BLaER1 treated with 17β-estradiol and CSF1 and Interleukin-3, amounts not matched to agents 10 nM and 100 nM (cell line): ENCODE results near the gene TMEM95.
"Not testable (repeated sequence)": the region's sequence is repeated elsewhere in the genome, so short reads cannot be mapped to it uniquely, and the experiment has no call there.

Experiments used
- H3K27ac ChIP-seq, 11 experiments: shearing (Covaris generic); formaldehyde crosslinking; 2 replicates each; pipeline ENCODE4 v1.8.1; 2022
- H3K27me3 ChIP-seq, 11 experiments: shearing (Covaris generic); formaldehyde crosslinking; 2 replicates each; pipeline ENCODE4 v1.8.1; 2022
- H3K36me3 ChIP-seq, 11 experiments: shearing (Covaris generic); formaldehyde crosslinking; 2 replicates each; pipeline ENCODE4 v1.8.1; 2022
- H3K4me1 ChIP-seq, 10 experiments: shearing (Covaris generic); formaldehyde crosslinking; 2 replicates each; pipeline ENCODE4 v1.8.1; 2022
- H3K4me2 ChIP-seq, 11 experiments: shearing (Covaris generic); formaldehyde crosslinking; 2 replicates each; pipeline ENCODE4 v1.8.1; 2022
- H3K4me3 ChIP-seq, 10 experiments: shearing (Covaris generic); formaldehyde crosslinking; 2 replicates each; pipeline ENCODE4 v1.8.1; 2022
- H3K9ac ChIP-seq, 11 experiments: shearing (Covaris generic); formaldehyde crosslinking; 2 replicates each; pipeline ENCODE4 v1.8.1; 2022
- H3K9me3 ChIP-seq, 11 experiments: shearing (Covaris generic); formaldehyde crosslinking; replicated peaks in 1 of 11; 2 replicates each; pipeline ENCODE4 v1.8.1; 2022
- H4K20me1 ChIP-seq, 11 experiments: shearing (Covaris generic); formaldehyde crosslinking; 2 replicates each; pipeline ENCODE4 v1.8.1; 2022
- Cebpa-rat ChIP-seq, 11 experiments: shearing (Covaris generic); IDR thresholded peaks; 2 replicates each; pipeline ENCODE4 v1.8.1; 2022

Gene TMEM95

DNA sequence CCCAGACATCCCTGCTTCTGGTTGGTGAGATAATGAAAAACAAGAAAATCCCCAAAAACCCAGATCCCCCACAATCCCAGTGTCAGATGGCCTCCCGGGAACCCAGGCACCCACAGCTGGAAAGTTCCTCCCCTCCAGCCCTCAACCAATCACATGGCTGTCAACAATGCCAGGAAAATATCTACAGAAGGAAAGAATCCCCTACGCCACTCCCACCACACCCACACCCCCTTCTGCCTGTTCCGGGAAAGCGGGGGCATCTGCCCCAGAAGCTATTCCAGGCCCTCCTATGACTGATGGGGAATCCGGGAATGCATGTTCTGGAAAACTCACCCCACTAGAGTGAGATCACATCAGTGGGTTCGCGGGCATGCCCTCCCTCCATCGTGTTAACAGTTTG lies 1.8 kb downstream of the TMEM95 start:
- Histone ChIP-seq H3K27me3 (no peaks in the 10 kb centered on the region), H3K4me2 (no peak overlapping the region), H3K9me3 (no peaks in the 10 kb centered on the region), H3K4me1 (peaks cover 25 to 41% (median 35%) of the 10 kb centered on the region in 10 experiments), H3K4me3 (no peak overlapping the region), H4K20me1 (peaks cover 0 to 30% (median 5%) of the 10 kb centered on the region in 11 experiments; a peak in 5 of 22 replicates), H3K27ac (no peak overlapping the region), H3K36me3 (no peaks in the 10 kb centered on the region), H3K9ac (no peak overlapping the region)
- no peak for TF ChIP-seq Cebpa-rat (IDR thresholded peaks at IDR 0.05)

DNA sequence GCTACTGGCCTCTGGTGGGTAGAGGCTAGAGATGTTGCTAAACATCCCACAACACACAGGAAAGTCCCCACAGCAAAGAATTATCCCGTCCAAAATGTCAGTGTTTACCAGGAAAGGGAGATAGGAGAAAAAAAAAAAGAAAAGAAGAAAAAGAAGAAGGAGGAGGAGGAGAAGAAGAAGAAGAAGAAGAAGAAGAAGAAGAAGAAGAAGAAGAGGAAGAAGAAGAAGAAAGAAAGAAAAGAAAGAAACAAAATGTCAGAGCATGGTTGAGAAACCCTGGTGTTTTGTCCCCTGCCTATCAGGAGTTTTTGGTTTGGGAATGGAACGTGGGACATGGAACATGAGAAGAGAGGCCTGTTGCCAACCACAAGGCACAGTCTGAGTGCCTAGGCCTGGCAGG lies 2.4 kb downstream of the TMEM95 start:
- no peak for TF ChIP-seq Cebpa-rat (IDR thresholded peaks at IDR 0.05)
- Histone ChIP-seq H3K4me1 (peaks cover 22 to 39% (median 34%) of the 10 kb centered on the region in 10 experiments), H3K4me2 (no peak overlapping the region), H3K27me3 (no peaks in the 10 kb centered on the region), H3K9ac (no peak overlapping the region), H3K4me3 (no peak overlapping the region), H4K20me1 (peaks cover 0 to 30% (median 5%) of the 10 kb centered on the region in 11 experiments; a peak in 5 of 22 replicates), H3K27ac (no peak overlapping the region), H3K9me3 (no peaks in the 10 kb centered on the region), H3K36me3 (no peaks in the 10 kb centered on the region)

DNA sequence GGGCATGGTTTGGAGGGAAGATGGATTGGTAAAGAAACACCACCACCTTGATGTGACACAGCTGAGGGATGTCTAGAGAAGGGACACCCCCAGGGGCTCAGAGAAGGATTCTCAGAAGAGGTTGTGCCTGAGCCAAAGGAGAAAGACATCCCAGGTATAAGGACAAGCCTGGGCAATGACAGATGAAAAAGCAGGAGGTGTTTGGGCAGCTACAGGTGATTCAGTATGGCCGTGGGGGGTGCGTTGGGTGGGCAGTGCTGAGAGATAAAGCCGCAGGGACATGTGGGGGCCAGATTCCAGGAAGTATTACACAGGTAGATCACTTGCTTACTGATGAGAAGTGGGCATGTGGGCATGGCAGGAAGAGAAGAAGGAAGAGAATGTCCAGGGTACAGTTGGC lies 7.0 kb downstream of the TMEM95 start:
- H3K27me3 ChIP-seq, result no peaks in the 10 kb centered on the region
- no peaks in the 10 kb centered on the region; a peak in 1 of 20 replicates for H3K4me1 ChIP-seq
- no peak for TF ChIP-seq Cebpa-rat (IDR thresholded peaks at IDR 0.05)
- no peak overlapping the region for H3K27ac ChIP-seq
- H3K9ac ChIP-seq, result no peak overlapping the region
- no peaks in the 10 kb centered on the region for H4K20me1 ChIP-seq
- no peaks in the 10 kb centered on the region for H3K9me3 ChIP-seq
- no peaks in the 10 kb centered on the region for H3K36me3 ChIP-seq
- H3K4me2 ChIP-seq, result no peak overlapping the region
- H3K4me3 ChIP-seq, result no peak overlapping the region

DNA sequence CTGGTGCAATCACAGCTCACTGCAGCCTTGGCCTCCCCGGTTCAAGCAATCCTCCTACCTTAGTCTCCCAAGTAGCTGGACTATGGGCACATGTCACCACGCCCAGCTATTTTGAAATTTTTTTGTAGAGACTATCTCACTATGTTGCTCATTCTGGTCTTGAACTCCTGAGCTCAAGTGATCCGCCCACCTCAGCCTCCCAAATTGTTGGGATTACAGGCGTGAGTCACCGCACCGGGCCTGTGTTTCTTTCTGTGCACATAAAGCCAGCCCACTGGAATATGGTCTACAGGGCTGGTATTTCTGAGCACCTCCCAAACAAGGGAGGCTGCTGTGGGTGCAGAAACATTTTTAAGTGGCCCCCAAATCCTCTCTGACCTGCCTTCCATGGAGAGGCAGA lies 8.4 kb downstream of the TMEM95 start:
- H3K36me3 ChIP-seq, result no peaks in the 10 kb centered on the region
- TF ChIP-seq Cebpa-rat (IDR thresholded peaks at IDR 0.05), result no peak
- H3K4me1 ChIP-seq, result peaks cover 0 to 4% (median 3%) of the 10 kb centered on the region in 10 experiments; a peak in 11 of 20 replicates
- H3K9ac ChIP-seq, result no peak overlapping the region
- no peaks in the 10 kb centered on the region for H4K20me1 ChIP-seq
- no peak overlapping the region for H3K4me3 ChIP-seq
- H3K27me3 ChIP-seq, result no peaks in the 10 kb centered on the region
- no peaks in the 10 kb centered on the region for H3K9me3 ChIP-seq
- no peak overlapping the region for H3K27ac ChIP-seq
- no peak overlapping the region for H3K4me2 ChIP-seq

DNA sequence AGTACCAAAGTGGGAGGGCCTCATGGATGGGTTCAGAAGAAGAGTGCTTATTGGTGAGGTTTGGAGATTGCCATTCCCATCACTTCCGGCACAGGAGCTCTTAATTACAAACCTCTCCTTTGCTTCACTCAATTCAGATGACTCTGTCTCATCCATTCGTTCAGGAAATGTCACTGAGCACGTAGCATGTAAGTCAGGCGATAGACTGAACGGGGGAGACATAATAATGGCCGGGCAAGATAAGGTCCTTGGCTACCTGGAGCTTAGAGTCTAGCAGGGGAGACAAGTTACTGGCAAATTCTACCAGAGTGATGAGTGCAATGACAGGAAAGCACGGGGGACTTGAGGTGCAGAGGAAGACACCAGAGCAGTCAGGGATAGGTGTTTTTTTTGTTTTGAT lies 11.0 kb downstream of the TMEM95 start:
- H4K20me1 ChIP-seq, H3K4me3 ChIP-seq, H3K9ac ChIP-seq, H3K9me3 ChIP-seq, H3K27ac ChIP-seq, H3K27me3 ChIP-seq, H3K4me2 ChIP-seq, H3K36me3 ChIP-seq: not testable (repeated sequence)
- H3K4me1 ChIP-seq, result peaks cover 0 to 13% (median 5%) of the 10 kb centered on the region in 10 experiments; a peak in 12 of 20 replicates

DNA sequence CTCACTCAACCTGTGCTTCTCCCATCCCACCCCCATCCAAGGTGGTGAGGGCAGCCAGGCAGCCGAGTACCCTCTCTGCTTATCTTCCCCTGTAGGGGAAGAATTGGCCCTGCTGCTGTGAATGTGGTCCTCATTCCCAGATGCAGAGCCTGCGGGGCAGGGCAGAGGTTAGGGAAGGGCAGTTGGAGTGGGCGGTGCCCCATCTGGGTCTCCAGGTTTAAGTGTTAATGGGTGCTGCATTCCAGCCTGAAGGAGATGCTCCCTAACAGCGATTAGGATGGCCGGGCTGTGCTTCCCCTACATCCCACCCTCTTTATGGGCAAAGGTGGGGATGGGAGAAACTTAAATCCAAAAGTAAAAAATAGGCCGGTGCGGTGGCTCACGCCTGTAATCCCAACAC lies 12.1 kb downstream of the TMEM95 start:
- Histone ChIP-seq H3K9me3 (no peaks in the 10 kb centered on the region), H3K27ac (no peak overlapping the region), H3K9ac (no peak overlapping the region), H3K4me3 (no peak overlapping the region), H3K4me1 (peaks cover 0 to 13% (median 5%) of the 10 kb centered on the region in 10 experiments; a peak in 12 of 20 replicates), H4K20me1 (no peaks in the 10 kb centered on the region), H3K27me3 (no peaks in the 10 kb centered on the region), H3K36me3 (no peaks in the 10 kb centered on the region), H3K4me2 (no peak overlapping the region)
- TF ChIP-seq Cebpa-rat (IDR thresholded peaks at IDR 0.05), result no peak

DNA sequence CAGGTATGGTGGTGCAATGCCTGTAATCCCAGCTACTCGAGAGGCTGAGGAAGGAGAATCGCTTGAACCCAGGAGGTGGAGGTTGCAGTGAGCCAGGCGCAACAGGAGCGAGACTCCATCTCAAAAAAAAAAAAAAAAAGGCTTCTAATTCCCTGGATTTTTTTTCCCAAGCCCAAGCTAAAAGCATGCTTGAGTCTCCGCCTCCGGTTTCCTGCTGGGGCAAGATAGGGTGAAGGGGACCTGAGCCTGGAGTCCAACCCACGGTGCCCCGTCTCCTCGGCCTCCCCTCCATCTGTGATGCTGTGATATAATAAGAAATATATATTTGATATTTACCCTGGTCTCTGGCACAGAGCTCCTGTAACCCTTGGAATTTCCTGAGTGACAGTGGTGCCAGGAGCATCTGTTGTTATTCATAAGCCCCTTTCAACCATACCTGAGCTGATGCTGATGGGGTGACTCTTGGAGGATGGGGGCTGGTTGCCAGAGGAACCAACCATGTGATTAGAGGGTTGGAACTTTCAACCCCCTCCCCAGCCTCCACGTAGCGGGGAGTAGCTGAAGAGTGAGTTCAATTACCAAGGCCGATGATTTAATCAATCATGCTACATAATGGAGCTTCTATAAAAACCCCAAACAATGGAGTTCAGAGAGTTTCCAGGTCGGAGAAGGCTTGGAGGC lies 13.1 kb downstream of the TMEM95 start:
- Histone ChIP-seq H3K4me3 (no peak overlapping the region), H3K4me2 (peak overlapping the region in 5 of 11 experiments; percentile 16 to 44 (median 24); a peak in 5 of 22 replicates), H3K4me1 (peaks cover 0 to 13% (median 5%) of the 10 kb centered on the region in 10 experiments; a peak in 12 of 20 replicates), H3K9ac (no peak overlapping the region), H4K20me1 (no peaks in the 10 kb centered on the region), H3K27ac (no peak overlapping the region), H3K36me3 (no peaks in the 10 kb centered on the region), H3K27me3 (no peaks in the 10 kb centered on the region), H3K9me3 (no peaks in the 10 kb centered on the region)
- TF ChIP-seq Cebpa-rat (IDR thresholded peaks at IDR 0.05), result no peak

DNA sequence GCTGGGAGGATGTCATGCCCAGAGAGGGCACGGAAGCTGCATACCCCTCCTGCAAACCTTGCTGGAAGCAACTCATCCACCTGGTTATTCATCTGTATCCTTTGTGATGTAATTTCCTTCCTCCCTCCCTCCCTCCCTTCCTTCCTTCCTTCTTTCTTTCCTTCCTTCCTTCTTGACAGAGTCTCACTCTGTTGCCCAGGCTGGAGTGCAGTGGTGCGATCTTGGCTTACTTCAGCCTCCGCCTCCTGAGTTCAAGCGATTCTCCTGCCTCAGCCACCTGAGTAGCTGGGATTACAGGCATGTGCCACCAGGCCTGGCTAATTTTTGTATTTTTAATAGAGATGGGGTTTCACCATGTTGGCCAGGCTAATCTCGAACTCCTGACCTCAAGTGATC lies 13.6 kb downstream of the TMEM95 start:
- H3K36me3 ChIP-seq, H3K9me3 ChIP-seq, H3K27me3 ChIP-seq, H3K9ac ChIP-seq, H4K20me1 ChIP-seq, H3K4me3 ChIP-seq, H3K27ac ChIP-seq: not testable (repeated sequence)
- H3K4me1 ChIP-seq, result peaks cover 0 to 13% (median 5%) of the 10 kb centered on the region in 10 experiments; a peak in 11 of 20 replicates
- peak overlapping the region in 6 of 11 experiments; percentile 16 to 44 (median 21); a peak in 7 of 22 replicates for H3K4me2 ChIP-seq

DNA sequence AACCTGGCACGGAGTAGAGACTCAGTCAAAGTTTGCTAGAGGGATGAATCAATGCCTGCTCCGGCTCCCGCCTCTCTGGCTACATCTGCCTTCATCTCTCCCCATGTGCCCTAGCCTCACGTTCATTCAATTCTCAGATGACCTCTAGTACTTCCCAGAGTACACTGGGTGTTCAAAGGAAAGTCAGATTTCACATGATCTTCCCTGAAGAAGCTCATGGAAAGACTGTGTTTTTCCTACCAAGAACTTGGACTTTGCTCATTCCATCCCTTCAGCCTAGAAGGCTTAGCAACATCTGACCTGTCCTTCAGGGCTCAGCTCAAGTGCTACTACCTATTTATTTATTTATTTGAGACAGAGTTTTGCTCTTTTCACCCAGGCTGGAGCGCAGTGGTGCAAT lies 14.9 kb downstream of the TMEM95 start:
- Histone ChIP-seq H3K9me3 (no peaks in the 10 kb centered on the region), H3K4me2 (no peak overlapping the region), H3K4me1 (peaks cover 0 to 13% (median 5%) of the 10 kb centered on the region in 10 experiments; a peak in 11 of 20 replicates)

DNA sequence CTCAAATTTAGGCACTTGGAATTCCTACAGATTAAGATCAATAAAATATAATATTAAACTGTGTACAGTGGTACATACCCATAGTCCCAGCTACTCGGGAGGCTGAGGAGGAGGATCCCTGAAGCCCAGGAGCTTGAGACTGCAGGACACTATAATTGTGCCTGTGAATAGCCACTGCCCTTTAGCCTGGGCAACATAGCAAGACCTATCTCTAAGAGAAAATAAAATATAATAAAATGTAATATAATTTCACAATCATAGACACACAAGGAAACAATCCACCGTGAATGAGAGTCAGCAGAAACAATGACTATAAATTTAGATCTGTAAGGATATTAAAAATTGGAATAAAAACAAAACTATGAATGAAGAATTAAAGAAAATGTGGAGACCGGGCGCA lies 15.9 kb downstream of the TMEM95 start:
- H3K4me2 ChIP-seq, result no peak overlapping the region
- no peaks in the 10 kb centered on the region for H3K27me3 ChIP-seq
- H3K4me3 ChIP-seq, result no peak overlapping the region
- H3K27ac ChIP-seq, result no peak overlapping the region
- no peak overlapping the region for H3K9ac ChIP-seq
- H3K36me3 ChIP-seq, result no peaks in the 10 kb centered on the region
- TF ChIP-seq Cebpa-rat (IDR thresholded peaks at IDR 0.05), result no peak
- no peaks in the 10 kb centered on the region for H4K20me1 ChIP-seq
- peaks cover 0 to 13% (median 5%) of the 10 kb centered on the region in 10 experiments; a peak in 11 of 20 replicates for H3K4me1 ChIP-seq
- no peaks in the 10 kb centered on the region for H3K9me3 ChIP-seq

More for the DNA sequence above, 14.9 kb downstream of the TMEM95 start:
- no peak for TF ChIP-seq Cebpa-rat (IDR thresholded peaks at IDR 0.05)
- Histone ChIP-seq H3K4me3 (no peak overlapping the region), H3K27me3 (no peaks in the 10 kb centered on the region), H4K20me1 (no peaks in the 10 kb centered on the region), H3K9ac (no peak overlapping the region), H3K27ac (no peak overlapping the region), H3K36me3 (no peaks in the 10 kb centered on the region)
